AG09319 (cell line): Measurements from ENCODE around the gene SHOC1.

Source experiments
- DNase-seq: peaks from one replicate; pipeline ENCODE4 v3.0.0-alpha.2; 2010; ENCODE audit warnings: low read depth; ENCODE audit errors: extremely low read depth
- TF ChIP-seq, protein P1 (sequence below): IDR thresholded peaks from 2 replicates; pipeline ENCODE4 v1.5.1; 2011; ENCODE audit warnings: low read depth, mild to moderate bottlenecking, inconsistent platforms, low read length, moderate library complexity

Gene SHOC1

DNA sequence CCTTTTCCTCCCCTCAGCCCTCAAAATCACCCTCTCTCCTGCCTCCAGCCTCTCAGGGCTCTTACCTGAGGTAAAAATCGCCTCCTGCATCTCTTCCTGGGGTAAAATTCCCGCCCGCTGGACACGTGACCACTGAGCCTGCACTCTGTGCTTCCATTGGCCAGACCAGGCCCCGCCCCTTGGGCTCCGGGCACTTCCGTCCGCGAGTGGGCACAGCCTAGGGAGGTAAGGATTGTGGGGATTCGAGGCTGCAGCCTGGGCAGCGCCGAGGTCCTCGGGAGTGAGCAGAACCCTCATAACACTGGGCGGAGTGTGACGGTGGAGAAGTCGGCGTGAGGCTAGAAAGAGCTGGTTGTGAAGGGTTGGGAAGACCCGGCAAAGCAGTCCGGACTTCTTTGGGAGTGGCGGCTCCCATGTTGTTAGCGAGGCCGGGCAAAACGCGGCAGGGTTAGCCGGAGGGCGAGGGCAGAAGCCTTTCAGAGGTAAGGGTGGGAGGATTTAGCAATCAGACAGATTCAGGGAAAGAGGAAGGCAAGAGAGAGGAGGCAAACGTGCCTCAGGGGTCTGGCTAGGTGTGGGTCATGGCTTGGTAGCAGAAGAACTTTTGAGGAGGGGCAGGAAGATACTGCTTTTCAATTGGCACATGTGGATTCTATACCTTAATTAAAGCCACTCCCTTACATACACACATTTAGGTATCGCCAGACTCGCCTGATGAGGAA, at the start of gene SHOC1:
Gene SHOC1 (minus strand): TSS at position 103 of the 722 bp plus-strand sequence. CDS start 3,519 bp downstream, outside the sequence.
- no peak for DNase-seq
- TF ChIP-seq, protein P1, sequence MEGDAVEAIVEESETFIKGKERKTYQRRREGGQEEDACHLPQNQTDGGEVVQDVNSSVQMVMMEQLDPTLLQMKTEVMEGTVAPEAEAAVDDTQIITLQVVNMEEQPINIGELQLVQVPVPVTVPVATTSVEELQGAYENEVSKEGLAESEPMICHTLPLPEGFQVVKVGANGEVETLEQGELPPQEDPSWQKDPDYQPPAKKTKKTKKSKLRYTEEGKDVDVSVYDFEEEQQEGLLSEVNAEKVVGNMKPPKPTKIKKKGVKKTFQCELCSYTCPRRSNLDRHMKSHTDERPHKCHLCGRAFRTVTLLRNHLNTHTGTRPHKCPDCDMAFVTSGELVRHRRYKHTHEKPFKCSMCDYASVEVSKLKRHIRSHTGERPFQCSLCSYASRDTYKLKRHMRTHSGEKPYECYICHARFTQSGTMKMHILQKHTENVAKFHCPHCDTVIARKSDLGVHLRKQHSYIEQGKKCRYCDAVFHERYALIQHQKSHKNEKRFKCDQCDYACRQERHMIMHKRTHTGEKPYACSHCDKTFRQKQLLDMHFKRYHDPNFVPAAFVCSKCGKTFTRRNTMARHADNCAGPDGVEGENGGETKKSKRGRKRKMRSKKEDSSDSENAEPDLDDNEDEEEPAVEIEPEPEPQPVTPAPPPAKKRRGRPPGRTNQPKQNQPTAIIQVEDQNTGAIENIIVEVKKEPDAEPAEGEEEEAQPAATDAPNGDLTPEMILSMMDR: no peak

DNA sequence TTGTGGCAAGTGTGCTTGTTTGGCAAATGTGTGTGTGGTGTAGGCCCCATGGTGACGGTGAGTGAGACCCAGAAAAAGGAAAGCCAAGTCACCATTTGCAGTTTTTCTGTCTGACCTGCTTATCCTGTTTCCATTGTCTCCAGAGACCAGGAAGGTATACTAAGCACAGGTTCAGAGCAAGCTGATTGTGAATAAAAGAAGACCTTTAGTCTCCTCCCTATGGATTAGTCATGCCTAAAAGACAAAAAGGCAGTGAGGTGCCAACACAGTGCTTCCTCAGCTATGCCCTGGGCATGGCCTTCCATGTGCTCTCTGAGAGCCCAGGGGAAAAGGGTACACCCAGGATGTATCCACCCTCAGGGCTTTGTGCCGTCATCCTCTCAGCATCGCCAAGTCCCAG, 49.2 kb upstream of the SHOC1 start:
- TF ChIP-seq, protein P1: no peak

DNA sequence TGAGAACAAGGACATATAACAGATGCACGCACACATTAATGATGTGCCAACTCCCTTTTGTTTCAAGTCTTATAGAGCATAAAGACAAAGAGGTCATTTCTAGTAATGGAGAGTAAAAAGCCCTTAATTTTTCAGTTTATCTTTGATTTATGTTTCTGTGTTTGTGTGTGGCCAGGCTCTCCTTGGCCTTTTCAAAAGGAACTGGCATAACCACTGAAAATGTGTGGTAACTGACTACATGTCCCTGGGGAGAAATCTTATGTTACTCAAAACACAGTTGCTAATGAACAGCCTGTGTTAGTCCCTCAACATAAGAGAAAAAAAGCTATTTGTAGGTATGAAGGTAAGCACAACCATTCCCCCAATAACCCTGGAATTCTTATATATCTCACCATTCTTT, 47.6 kb upstream of the SHOC1 start:
- DNase-seq: no peak
- TF ChIP-seq, protein P1: no peak

More for the DNA sequence above, 49.2 kb upstream of the SHOC1 start:
- DNase-seq: no peak

DNA sequence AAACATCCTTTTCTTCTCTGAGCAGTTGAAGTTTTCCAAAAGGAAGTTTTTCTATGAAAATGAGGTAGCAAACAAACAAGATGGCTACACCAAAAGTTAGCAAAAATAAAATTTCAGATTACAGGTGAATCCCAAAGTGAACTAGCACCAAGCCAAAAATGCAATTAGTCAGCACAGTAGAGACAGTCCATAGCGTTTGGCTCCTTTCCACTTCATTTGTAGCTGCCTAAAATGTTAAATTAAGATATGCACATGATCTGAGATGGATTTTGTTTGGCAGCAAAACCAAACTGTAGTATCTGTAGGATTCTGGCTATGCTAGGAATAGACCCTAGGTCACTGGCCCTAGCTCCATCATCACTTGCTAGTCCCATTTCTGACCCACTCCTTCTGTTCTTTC, 45.7 kb upstream of the SHOC1 start:
- DNase-seq: no peak
- TF ChIP-seq, protein P1: no peak

DNA sequence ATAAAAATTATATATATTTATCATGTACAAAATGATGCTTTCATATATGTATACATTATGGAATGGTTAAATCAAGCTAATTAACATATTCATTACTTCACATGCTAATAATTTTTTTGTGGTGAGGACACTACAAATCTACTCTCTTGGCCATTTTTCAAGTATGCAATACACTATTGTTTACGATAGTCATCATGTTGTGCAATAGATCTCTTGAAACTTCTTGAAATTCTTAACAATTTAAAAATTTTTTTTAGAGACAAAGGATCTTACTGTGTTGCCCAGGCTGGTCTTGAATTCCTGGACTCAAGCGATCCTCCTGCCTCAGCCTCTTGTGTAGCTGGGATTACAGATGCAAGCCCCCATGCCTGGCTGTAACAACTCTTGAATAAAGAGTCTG, 45.2 kb upstream of the SHOC1 start:
- DNase-seq: no peak
- TF ChIP-seq, protein P1: no peak

DNA sequence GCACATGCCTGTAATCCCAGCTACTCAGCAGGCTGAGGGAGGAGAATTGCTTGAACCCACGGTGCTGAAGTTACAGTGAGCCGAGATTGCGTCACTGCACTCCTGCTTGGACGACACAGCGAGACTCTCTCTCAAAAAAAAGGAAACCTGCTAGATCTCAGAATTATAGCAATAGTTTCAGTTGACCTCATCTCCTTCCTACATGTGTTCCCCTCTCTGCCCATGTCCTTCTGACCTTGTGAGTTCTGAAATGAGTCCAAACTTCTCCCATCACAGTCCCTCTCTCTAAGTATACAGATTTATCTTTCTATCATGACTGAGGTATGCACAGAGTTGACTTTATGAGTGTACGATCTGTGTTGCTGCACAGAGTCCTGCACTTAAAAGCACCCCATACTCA, 44.6 kb upstream of the SHOC1 start:
- no peak for DNase-seq
- TF ChIP-seq, protein P1: no peak

DNA sequence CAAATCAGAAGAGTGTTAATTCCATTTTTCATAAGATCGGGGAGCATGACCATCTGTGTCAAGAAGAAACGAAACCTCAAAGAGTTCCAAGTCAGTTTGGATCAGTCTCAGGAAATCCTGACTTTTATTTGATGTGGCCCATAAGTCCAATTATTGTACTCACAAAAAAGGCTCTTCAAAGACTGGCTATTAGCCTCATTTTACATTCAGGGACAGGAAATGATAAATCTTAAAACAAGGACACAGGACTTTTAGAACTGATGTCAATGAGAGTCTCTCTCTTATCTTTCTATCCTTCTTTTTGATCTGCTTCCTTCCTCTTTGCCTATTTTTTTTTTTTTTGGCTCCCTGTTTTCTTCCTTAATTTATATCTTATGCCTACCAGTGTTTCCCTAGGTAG, 43.7 kb upstream of the SHOC1 start:
- TF ChIP-seq, protein P1: no peak
- DNase-seq: no peak
